Immature natural killer cell (primary cell): ENCODE measurements around the gene PBX1. TPM values are rescaled to one million over a fixed set of nuclear protein-coding genes. Genes with fewer than 3 reads are reported as not detected.

Source experiments
- DNase-seq, 3 donors: peaks; one replicate each; pipeline ENCODE4 v3.0.0; 2022; ENCODE audit warnings: mixed read lengths in 1 of 3
- H3K27ac Mint-ChIP-seq, 6 donors: one replicate each; pipeline ENCODE4 v1.8.0; 2020; ENCODE audit warnings: mixed read lengths in 6 of 6, mild to moderate bottlenecking in 5 of 6, inconsistent platforms in 4 of 6, moderate library complexity in 3 of 6
- H3K27me3 Mint-ChIP-seq, 3 donors: one replicate each; pipeline ENCODE4 v1.8.0; 2020 to 2021; ENCODE audit warnings: low read depth in 3 of 3, mild to moderate bottlenecking in 3 of 3, mixed read lengths in 3 of 3, moderate library complexity in 3 of 3, inconsistent platforms in 1 of 3
- H3K36me3 Mint-ChIP-seq, 3 donors: one replicate each; pipeline ENCODE4 v1.8.0; 2020; ENCODE audit warnings: mixed read lengths in 3 of 3, inconsistent platforms in 2 of 3, mild to moderate bottlenecking in 2 of 3
- H3K4me1 Mint-ChIP-seq, 2 donors: one replicate each; pipeline ENCODE4 v1.8.0; 2020; ENCODE audit warnings: inconsistent platforms in 2 of 2, mild to moderate bottlenecking in 2 of 2, mixed read lengths in 2 of 2, moderate library complexity in 1 of 2
- H3K4me3 Mint-ChIP-seq, 5 donors: one replicate each; pipeline ENCODE4 v1.8.0; 2020; ENCODE audit warnings: mild to moderate bottlenecking in 5 of 5, mixed read lengths in 5 of 5, inconsistent platforms in 3 of 5, moderate library complexity in 3 of 5
- H3K9me3 Mint-ChIP-seq, 6 donors: one replicate each; pipeline ENCODE4 v1.8.0; 2020; ENCODE audit warnings: mild to moderate bottlenecking in 6 of 6, mixed read lengths in 6 of 6, inconsistent platforms in 4 of 6, moderate library complexity in 3 of 6
- polyA plus RNA-seq, 3 donors: library from polyadenylated mRNA; unstranded; fragments of 300-500 nt; fragmentation: Illumina TruSeq; gene quantifications; one replicate each; pipeline ENCODE4 v1.2.3, GENCODE V29; 2021

Gene PBX1
- polyA plus RNA-seq, 3 donors from 2014 or later: 0.40 to 0.72 TPM; not detected in 1

DNA sequence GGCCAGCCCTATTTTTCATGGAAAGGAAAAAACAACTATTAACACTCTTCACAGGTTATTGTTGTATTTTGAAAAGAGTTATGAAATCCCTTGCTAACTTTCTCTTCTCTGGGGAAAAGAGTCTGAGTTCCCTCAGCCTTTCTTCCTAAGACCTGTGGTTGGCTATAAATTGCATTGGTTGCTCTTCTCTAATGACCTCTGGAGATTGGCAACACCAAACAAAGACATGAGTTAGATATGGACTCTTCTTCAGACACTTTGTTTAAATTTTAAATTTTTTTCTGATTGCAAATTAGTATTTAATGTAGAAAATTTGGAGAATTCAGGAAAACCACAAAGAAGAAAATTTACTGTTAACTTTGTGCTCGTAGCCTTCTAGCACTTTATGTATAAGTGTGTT is 275.7 kb downstream of the PBX1 start:
- H3K27ac Mint-ChIP-seq: no peak overlapping the region
- H3K4me1 Mint-ChIP-seq: no peaks in the 10 kb centered on the region
- peaks cover 0 to 4% (median 0%) of the 10 kb centered on the region in 6 donors for H3K9me3 Mint-ChIP-seq
- no peak for DNase-seq
- H3K4me3 Mint-ChIP-seq: no peak overlapping the region
- H3K27me3 Mint-ChIP-seq: peaks cover 0 to 3% (median 2%) of the 10 kb centered on the region in 3 donors
- H3K36me3 Mint-ChIP-seq: no peaks in the 10 kb centered on the region

- Mint-ChIP-seq H3K27ac (no peak overlapping the region), H3K4me1 (no peaks in the 10 kb centered on the region), H3K36me3 (no peaks in the 10 kb centered on the region), H3K4me3 (no peak overlapping the region), H3K27me3 (peaks cover 2 to 7% (median 3%) of the 10 kb centered on the region in 3 donors), H3K9me3 (peaks cover 0 to 4% (median 0%) of the 10 kb centered on the region in 6 donors)
- DNase-seq: no peak
These were observed 277.6 kb downstream of the PBX1 start for GRCh38 chr1:164836614-164837018.

DNA sequence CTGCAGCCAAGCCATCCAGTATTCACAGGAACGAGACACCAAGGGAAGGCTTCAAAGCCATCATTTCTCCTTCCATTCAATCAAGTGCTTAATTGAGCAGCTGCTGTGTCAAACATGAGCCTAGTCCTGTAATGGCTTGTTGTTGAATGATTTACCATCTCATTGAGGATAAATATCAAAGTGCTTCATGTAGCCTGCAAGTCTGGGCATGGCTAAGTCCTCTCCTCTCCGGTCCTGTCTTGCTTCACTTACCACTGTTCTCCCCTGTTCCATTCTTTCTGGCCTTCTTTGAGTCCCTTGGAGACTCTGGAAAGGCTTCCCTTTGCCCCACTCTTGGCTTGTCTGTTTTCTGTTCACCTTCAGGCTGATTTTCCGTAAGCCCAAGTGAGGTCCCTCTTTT is 279.8 kb downstream of the PBX1 start:
- Mint-ChIP-seq H3K27ac (no peak overlapping the region), H3K9me3 (peaks cover 0 to 4% (median 0%) of the 10 kb centered on the region in 6 donors), H3K4me3 (no peak overlapping the region), H3K36me3 (no peaks in the 10 kb centered on the region), H3K27me3 (peaks cover 0 to 7% (median 4%) of the 10 kb centered on the region in 3 donors), H3K4me1 (no peaks in the 10 kb centered on the region)
- DNase-seq: no peak

DNA sequence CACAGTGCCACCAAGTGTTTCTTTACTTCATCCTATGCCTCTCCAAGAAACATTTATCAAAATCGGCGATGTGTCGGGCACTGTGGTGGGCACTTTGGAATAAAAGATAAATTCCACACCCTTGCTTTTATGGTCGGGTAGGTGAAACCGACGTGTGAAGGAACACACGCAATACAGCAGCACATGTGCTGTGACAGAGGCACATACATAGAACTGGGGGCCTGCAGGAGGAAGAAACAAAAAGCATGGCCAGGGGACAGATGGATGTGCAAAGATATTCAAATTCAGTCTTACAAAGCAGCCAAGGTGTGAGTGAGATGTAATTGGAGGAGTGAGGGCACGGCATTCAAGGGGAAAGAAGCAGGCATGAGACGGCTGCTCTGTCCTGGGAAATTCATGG is 282.0 kb downstream of the PBX1 start:
- Mint-ChIP-seq H3K4me3 (no peak overlapping the region), H3K27ac (no peak overlapping the region), H3K9me3 (peaks cover 0 to 4% (median 0%) of the 10 kb centered on the region in 6 donors), H3K27me3 (peaks cover 2 to 7% (median 4%) of the 10 kb centered on the region in 3 donors), H3K4me1 (no peaks in the 10 kb centered on the region), H3K36me3 (no peaks in the 10 kb centered on the region)
- DNase-seq: no peak

DNA sequence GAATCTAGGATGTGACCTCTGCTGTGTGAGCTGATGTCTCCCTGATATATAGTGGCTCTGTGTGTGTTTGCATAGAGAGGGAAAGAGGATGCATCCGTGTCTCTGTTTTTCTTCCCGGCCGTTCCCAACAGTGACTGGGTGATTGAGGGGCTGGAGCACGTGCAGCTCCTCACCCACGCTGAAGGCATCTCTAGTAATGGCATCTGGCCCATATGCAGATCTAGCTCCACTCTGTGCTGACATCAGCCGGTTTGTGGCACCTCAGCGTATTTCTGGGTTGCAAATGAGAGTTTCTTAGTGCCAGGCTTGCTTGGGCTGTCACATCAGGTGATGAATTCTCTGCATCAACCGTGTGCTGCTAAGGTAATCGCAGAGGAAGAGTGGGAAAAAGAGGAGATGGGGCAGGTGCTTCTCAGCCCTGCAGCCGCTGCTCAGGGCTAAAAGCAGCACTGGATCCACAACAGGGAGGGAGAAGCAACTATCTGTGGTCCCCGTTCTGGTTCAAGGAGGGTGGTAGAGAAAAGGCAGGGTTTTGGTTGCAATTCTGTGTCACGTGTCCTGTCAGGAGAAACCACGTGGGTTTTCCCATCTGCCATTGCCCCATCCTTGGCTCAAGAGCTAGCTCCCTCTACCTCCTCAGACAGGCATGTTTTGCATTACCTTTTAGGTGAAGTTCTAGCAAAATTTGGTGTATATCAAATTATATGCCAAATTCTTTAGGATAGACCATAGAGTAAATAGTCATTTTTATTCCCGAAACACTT is 282.9 kb downstream of the PBX1 start:
- no peaks in the 10 kb centered on the region for H3K36me3 Mint-ChIP-seq
- no peak overlapping the region for H3K4me3 Mint-ChIP-seq
- peaks cover 0 to 4% (median 0%) of the 10 kb centered on the region in 6 donors for H3K9me3 Mint-ChIP-seq
- H3K27ac Mint-ChIP-seq: no peak overlapping the region
- H3K27me3 Mint-ChIP-seq: peaks cover 2 to 7% (median 3%) of the 10 kb centered on the region in 3 donors
- no peaks in the 10 kb centered on the region for H3K4me1 Mint-ChIP-seq
- no peak for DNase-seq

DNA sequence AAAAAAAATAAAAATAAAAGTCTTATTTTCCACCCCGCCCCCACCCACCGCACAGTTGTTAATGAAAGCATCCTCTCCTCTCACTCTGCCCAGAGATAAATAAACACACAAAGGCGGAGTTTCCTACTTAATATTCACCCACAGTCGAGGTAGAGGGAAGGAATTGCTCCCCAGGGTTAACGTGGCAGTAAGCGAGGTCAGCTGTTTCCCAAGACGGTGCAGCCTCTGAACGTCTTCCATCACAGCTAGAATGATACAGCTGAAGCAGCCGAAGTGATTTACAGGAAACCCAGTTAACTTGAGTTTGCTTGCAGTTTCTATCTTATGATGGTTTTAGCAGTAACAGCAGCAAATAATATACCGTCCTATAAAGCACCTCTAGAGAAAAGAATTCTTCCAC is 283.9 kb downstream of the PBX1 start:
- Mint-ChIP-seq H3K4me1 (no peaks in the 10 kb centered on the region), H3K4me3 (no peak overlapping the region), H3K27ac (no peak overlapping the region), H3K36me3 (no peaks in the 10 kb centered on the region), H3K27me3 (peaks cover 2 to 7% (median 3%) of the 10 kb centered on the region in 3 donors), H3K9me3 (peaks cover 0 to 2% (median 0%) of the 10 kb centered on the region in 6 donors)
- DNase-seq: no peak

DNA sequence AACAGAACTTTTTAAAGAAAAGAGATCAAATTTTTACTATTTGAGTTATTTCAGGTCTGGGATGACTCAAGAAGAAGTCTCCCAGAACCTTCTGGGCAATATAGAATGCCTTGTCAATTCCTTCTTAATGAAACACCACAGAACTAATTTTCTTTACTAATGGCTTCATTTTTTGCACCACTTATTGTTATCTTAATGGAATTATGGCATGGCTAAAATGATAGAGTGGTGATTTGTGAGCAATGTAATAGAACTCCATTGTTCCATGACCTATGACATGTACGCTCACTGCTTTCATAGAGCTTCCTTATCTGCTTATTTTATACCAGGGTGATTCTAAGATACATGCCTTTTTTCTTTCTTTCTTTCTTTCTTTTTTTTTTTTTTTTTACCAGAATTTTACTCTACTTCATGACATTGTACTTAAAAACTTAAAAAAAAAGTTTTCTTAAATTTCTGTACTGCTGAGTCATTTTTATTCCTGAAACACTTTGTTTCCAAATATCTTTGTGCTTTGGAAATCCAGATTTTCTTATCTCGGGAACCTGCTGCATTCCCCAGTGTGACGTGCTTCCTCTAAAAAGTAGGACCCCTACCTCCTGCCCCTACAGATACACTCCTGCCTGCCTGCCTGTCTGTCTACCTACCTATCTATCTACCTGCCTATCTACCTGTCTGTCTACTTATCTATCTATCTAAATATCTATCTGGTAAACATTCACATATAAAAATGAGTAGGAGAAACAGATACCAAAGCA is 284.9 kb downstream of the PBX1 start:
- Mint-ChIP-seq H3K27me3 (peaks cover 2 to 7% (median 2%) of the 10 kb centered on the region in 3 donors), H3K4me1 (no peaks in the 10 kb centered on the region), H3K4me3 (no peak overlapping the region), H3K9me3 (no peaks in the 10 kb centered on the region), H3K36me3 (no peaks in the 10 kb centered on the region), H3K27ac (no peak overlapping the region)
- DNase-seq: no peak

DNA sequence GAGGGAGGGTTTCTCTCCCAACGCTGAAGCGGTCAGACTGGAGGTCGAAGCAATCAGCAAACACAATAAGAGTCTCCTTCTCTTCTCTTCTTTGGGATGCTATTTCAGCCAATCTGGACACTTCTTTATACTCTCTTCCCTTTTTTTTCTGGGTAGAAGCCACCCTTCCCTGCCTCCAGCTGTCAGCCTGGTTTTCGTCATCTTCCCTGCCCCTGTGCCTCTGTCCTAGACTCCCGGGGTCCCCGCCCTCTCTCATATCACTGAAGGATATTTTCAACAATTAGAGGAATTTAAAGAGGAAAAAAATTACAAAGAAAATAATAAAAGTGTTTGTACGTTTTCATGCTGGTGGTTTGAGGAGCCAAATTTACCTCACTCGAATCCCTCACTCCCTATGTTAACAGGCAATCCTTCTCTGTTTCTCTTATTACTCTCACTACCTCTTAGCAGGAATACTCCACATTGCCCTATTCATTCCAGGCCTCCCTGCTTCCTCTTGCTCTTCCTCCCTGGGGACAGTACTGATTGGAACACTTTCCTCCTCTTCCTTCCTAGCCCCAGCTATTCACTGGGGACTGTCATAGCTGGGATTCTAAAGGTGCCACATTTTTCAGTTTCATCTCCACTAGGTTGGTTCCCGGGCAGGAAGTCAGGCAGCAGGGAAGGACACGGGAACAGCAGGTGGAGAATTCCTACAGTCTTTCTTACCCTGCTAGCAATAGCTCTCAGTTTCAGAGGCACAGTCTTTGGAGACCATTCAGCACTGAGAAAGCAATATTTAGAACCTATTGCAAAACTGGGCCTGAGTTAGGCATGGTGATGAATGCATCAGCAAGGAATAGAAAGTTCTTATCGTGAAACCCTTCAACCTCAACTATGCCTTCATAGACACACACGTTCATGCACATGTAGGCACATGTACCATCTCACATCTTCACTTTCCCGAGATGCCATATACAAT is 288.0 kb downstream of the PBX1 start:
- Mint-ChIP-seq H3K27ac (no peak overlapping the region), H3K36me3 (no peaks in the 10 kb centered on the region), H3K4me1 (no peaks in the 10 kb centered on the region), H3K4me3 (no peak overlapping the region), H3K9me3 (no peaks in the 10 kb centered on the region), H3K27me3 (peaks cover 0 to 4% (median 2%) of the 10 kb centered on the region in 3 donors)
- no peak for DNase-seq

DNA sequence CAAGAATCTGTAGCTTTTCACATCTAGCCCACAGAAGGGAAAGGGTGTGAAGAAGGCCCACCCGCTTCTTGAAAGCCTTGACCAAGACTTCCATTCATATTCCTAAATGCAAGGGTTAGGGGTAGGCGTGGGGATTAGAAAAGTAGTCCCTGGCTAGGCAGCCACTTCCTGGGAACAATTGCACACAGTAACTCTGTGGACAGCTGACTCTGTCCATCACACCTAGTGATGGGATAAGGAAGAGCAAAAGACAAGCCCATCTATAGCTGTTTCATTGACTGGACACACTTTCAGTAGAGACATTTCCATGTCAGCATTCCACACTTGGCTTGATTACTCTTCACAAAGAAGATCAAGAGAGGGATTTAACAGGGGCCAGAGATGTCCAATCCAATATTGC is 294.2 kb downstream of the PBX1 start:
- peaks cover 0 to 7% (median 2%) of the 10 kb centered on the region in 3 donors for H3K27me3 Mint-ChIP-seq
- no peak overlapping the region for H3K27ac Mint-ChIP-seq
- no peak overlapping the region for H3K4me3 Mint-ChIP-seq
- DNase-seq: no peak
- no peaks in the 10 kb centered on the region for H3K36me3 Mint-ChIP-seq
- no peaks in the 10 kb centered on the region for H3K4me1 Mint-ChIP-seq
- H3K9me3 Mint-ChIP-seq: no peaks in the 10 kb centered on the region

GRCh38 chr1:164855716-164856329 is 296.8 kb downstream of the PBX1 start:
- Mint-ChIP-seq H3K9me3 (no peaks in the 10 kb centered on the region), H3K4me1 (no peaks in the 10 kb centered on the region), H3K27me3 (peaks cover 0 to 3% (median 2%) of the 10 kb centered on the region in 3 donors), H3K27ac (no peak overlapping the region), H3K36me3 (no peaks in the 10 kb centered on the region), H3K4me3 (no peak overlapping the region)
- no peak for DNase-seq

- Mint-ChIP-seq H3K27ac (no peak overlapping the region), H3K9me3 (no peaks in the 10 kb centered on the region), H3K4me3 (no peak overlapping the region), H3K4me1 (no peaks in the 10 kb centered on the region), H3K36me3 (no peaks in the 10 kb centered on the region), H3K27me3 (peaks cover 0 to 3% (median 2%) of the 10 kb centered on the region in 3 donors)
- DNase-seq: no peak
These were observed 297.4 kb downstream of the PBX1 start for GRCh38 chr1:164856381-164856780.

DNA sequence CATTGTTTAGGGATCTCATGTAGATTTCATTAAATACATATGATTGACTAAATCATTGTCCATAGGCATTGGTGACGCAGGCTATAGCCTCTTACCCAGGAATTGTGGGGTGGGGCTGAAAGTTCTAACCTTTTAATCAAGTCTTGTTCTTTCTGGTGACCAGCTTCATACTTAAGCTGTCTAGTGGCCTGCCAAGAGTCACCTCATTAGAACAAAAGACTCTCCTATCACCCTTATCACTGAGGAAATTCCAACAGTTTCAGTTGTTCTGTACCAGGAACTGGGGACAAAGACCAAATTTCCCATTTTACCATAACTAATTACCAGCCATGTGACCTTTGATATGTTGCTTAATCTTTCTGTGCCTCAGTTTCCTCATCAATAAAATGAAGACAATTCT is 298.5 kb downstream of the PBX1 start:
- H3K36me3 Mint-ChIP-seq: no peaks in the 10 kb centered on the region

GRCh38 chr1:164858096-164858632 is 299.2 kb downstream of the PBX1 start:
- Mint-ChIP-seq H3K27me3 (peaks cover 0 to 7% (median 3%) of the 10 kb centered on the region in 3 donors), H3K27ac (no peak overlapping the region), H3K4me1 (no peaks in the 10 kb centered on the region), H3K4me3 (no peak overlapping the region), H3K36me3 (no peaks in the 10 kb centered on the region), H3K9me3 (no peaks in the 10 kb centered on the region)
- no peak for DNase-seq

More for the DNA sequence above, 298.5 kb downstream of the PBX1 start:
- no peak overlapping the region for H3K27ac Mint-ChIP-seq
- no peaks in the 10 kb centered on the region for H3K4me1 Mint-ChIP-seq
- peaks cover 0 to 5% (median 3%) of the 10 kb centered on the region in 3 donors for H3K27me3 Mint-ChIP-seq
- H3K9me3 Mint-ChIP-seq: no peaks in the 10 kb centered on the region
- DNase-seq: no peak
- H3K4me3 Mint-ChIP-seq: no peak overlapping the region
